ENCODE measurements around the gene MSI2. TPM values are rescaled to one million over a fixed set of nuclear protein-coding genes. Genes with fewer than 3 reads are reported as not detected.

The MSI2 gene
- polyA plus RNA-seq, 3 donors = 86.9 to 111 (median 91.4) TPM

DNA sequence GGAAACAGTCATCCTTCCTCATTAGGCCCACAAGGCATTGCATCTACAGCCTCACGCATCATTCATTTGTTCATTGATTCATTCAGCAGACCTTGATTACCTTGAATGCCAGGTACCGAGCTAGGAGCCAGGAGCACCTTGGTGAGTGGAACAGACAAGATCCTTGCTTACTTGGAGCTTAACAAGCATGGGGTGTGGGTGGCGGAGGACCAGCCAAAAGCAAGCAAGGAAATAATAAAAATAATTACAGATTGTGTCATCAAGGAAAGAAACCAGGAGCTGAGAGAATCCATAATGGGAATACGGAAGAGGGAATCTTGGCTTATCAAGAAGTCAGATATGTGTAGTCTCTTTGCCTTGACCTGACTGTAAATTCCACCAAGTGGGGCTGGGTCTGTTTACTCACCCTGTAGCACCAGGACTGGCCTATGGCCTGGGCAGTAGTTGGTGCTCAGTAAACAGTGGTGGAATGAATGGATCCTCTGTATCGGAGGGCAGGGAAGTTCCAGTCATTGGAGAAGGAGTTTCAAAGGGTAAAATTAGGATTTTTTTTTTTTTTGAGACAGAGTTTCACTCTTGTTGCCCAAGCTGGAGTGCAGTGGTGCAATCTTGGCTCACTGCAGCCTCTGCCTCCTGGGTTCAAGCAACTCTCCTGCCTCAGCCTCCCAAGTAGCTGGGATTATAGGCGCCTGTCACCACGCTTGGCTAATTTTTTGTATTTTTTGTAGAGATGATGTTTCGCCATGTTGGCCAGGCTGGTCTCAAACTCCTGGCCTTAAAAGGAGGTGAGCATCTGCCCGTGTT is 157.7 kb downstream of the MSI2 start:
- DNase-seq (ENCODE audit: extremely low read depth in 1 of 11, low read depth in 9 of 11, low spot score in 4 of 11) = no peak

DNA sequence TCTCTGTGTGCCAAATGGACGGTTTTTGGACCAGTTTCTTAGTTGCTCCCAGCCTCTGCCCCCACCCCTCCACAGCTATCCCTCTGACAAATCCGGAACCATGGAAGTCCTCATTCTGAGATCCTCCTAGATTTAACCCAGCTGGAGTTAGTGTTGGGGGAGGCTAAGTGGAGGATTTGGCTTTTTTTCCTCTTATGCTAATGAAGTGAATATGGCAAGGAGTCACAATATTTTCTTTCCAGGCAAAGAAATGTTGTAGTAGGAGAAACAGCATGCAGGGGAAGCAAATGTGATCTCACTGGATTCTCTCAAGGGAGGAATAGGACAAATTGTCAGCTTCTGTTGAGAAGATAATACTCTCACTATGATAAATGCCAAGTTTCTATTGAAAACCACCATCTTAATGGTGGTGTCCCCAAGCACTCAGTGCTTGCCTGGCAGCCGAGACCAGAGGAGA is 159.5 kb downstream of the MSI2 start:
- no peak for DNase-seq (ENCODE audit: extremely low read depth in 1 of 11, low read depth in 9 of 11, low spot score in 4 of 11)

DNA sequence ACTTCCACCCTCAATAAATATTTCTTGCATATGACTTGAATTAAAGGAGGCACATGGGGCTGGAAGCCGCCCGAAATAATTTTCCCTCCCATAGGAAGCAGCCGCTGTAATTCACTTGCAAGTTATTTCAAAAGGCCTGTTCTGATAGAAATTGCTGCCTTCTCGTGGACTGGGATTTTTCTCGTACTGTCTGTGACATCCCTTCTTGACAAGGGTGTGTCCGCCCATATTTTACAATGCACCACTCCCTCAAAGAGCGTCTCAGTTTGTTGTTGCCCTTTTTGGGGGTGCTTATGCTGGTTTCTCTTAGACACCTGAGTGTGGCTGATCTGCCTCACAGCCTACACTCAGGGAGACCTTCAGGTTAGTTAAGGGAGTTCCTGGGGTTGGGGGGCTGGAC is 160.0 kb downstream of the MSI2 start:
- DNase-seq (ENCODE audit: extremely low read depth in 1 of 11, low read depth in 9 of 11, low spot score in 4 of 11) = no peak

DNA sequence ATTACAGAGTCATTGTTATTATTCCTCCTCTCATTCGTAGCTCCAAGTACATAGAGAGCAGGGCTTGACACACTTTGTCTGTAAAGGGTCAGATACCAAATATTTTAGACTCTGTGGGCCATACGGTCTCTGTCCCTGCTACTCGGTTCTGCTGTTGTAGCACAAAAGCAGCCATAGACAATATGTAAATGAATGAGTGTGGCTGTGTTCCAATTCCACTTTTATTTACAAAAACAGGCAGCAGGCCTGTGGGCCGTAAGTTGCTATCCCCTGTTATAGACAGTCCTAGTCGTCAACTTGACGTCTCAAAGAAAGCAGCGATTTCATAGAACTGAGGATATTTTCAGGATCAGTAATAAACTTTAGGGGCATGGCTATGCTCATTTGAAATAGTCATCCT is 161.6 kb downstream of the MSI2 start:
- no peak for DNase-seq (ENCODE audit: extremely low read depth in 1 of 11, low read depth in 9 of 11, low spot score in 4 of 11)

DNA sequence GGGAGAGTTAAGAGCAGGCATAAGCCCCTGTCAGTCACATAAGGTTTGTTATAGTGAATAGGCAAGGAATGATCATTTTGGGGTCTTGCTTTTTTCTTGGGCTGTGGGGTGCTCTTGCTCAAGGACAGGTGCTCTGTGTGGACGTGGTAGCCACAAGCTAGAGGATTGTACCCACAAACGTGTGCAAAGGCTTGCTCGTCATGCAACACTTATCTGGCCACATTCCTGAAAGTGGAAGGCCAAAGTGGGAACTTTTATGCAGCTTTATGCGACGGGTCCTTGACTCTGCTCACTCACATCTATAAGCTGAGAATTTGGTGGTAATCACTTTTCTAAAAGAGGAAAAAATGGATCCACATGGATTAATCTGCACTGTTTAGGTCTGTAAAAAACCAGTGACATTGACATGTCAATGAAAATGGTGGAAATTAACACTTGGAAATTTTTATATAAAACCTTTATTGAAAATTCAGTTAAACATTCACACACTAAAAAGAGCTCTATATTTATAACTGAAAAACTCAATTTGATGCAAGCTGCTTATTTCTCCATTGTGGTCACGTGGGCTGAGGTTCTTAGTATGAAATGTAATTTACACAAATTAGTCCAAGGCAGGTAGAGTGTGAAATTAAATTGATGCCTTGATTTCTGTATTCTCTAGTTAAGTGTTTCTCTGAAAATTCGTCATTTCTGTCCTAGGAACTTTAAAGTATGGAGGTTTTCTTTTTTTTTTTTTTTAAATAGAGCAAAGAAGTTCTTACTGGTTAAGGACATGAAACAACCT is 162.3 kb downstream of the MSI2 start:
- no peak for DNase-seq (ENCODE audit: extremely low read depth in 1 of 11, low read depth in 9 of 11, low spot score in 4 of 11)

DNA sequence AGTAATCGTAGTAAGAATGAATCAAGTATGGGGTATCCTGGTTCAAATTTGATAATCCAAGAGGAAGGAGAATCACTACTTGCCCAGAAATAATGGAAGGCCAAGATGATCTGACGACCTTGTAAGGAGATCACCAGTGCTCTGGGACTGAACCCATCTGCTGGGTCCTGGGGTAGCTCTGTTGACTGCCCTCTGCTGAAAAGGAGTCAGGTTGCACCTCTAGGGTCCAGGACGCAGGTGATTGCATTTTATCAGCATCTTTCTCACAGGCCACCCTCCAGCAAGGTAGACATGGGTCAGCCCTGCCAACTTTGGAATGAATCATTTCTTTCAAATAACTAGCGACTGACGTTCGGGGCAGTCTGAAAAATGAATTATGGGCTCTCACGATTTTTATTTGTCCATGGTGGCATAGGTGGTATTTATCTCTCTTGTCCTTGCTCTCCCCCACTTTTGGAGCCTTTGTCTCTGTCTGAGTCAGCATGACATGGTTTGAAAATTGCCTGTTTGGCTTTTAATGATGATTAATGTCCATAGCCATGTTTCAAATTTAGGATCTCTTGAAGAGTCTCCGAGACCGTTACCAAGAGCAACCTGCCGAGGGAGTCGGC is 163.7 kb downstream of the MSI2 start:
- no peak for DNase-seq (ENCODE audit: extremely low read depth in 1 of 11, low read depth in 9 of 11, low spot score in 4 of 11)

DNA sequence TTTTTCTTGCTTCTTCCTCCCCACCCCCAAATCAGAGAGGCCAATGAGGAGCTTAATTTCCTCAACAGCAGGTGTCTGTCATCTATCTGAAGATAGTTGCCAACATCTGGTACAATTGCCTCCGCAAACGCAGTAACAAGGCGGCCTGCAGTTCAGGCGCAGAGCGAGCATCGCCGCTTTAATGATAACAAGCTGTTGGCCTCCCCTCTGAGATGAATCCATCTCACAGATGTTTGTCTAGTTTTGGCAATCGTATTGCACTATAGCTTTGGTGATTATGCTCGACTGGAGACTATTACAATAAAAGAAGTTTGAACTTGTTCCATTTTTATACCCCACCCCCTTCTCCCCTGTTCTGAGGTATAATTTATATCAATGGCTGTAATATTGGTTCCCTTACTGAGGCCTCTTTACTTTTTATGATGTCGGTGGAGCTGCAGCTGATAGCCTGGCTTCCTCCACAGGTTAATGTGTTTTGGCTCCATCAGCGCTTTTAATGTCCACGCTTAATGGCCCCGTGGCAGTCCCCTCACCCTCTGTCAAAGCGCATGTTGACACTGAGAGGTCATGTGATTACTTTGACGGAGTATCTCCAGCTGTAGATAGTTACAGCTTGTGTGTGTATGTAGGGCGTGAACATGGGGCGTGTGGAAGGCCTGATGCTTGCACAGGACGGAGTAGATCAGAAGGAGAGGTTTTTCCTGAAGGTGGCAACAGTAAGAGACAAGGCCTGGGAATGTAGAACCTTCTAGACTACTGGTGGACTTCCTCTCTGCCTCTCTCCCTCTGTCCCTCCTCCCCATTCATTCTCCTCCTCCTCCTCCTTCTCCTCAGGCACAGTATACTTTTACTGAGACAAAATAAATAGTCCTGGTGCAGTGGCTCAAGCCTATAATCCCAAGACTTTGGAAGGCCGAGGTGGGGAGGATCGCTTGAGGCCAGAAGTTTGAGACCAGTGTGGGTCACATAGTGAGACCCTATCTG is 164.7 kb downstream of the MSI2 start:
- peak in 8 of 11 donors; percentile 65 to 86 (median 77) for DNase-seq (ENCODE audit: extremely low read depth in 1 of 11, low read depth in 9 of 11, low spot score in 4 of 11)

DNA sequence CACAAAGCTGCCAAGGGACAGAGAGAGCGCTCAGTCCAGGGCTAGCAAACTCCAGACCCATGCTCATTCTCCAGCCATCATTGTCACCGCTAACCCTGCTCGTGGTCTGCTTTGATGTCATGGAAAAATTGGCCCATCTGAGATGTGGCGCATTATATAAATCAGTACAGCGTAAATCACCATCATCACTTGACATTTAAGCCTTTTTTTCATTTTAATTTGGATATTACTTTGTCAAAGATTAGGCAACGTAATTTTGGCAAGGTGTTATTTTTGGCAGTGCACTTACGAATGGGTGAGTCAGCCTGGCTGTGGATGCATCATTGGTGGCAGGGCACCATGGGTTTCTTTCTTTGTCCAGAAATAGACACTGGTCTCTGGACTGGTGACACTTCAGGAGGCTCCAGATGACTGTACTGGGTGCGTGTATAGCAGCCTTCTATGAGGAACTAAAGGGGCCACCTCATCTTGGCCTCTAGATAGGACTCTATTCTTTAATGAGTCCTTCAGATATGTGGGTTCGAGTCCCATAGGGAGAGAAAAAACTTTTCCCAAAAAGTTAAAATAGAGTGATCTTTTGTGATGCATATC is 166.3 kb downstream of the MSI2 start:
- no peak for DNase-seq (ENCODE audit: extremely low read depth in 1 of 11, low read depth in 9 of 11, low spot score in 4 of 11)

DNA sequence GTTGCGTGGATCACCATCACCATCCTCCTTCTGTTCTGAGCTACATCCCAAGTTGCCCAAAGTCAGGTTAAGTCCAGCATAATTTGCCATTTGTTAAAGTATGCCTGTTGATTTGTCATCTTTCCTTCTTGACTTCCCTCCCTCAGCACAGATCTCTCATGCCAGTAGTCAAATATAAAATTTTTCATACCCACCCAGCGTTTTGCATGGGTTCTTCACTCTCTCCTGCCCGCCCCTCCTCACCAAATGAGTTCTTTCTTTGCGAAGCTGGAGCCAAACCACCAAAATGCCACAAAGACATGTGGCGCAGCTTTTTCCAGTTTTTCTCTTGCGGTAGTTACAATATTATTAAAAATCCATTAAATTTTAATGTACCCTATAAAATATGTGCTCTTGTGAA is 167.2 kb downstream of the MSI2 start:
- DNase-seq (ENCODE audit: extremely low read depth in 1 of 11, low read depth in 9 of 11, low spot score in 4 of 11) = no peak

DNA sequence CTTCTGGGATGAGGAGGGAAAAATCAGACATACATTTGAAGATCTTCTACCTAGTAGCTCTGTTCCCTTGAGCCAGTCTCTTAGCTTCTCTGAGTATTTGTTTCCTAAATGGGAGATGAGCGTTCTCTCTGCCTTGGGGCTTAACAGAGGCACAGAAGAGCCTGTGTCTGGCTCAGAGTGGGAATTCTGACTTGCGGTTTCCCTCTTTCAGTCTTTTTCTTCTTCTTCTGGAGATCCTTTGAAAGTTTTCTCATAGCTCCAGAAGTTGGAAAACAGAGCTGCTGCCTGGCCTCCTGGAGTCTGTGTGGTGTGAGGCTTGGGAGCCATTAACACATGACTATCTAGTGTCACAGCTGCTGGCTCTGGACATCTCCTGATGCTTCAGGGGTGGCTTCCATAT is 167.9 kb downstream of the MSI2 start:
- no peak for DNase-seq (ENCODE audit: extremely low read depth in 1 of 11, low read depth in 9 of 11, low spot score in 4 of 11)

DNA sequence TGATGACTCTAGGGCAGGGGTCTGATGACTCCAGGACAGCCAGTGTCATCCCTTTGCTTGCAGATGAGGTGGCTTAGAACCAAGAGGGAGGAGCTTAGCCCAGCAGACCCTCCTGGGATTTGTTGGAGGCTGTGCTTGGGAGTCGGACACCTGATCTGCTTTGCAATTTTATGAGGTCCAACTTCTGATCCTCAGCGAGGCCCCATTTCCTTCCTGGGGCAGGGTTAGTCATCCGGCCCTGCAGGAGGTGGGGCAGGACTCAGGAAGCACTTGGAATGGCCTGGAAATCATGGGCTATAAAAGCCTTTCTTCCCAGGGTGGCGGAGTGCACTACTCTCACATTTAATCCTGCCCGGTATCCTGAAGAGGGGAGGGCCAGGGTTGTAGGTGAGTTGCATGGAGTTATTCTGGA is 168.5 kb downstream of the MSI2 start:
- DNase-seq (ENCODE audit: extremely low read depth in 1 of 11, low read depth in 9 of 11, low spot score in 4 of 11) = no peak

DNA sequence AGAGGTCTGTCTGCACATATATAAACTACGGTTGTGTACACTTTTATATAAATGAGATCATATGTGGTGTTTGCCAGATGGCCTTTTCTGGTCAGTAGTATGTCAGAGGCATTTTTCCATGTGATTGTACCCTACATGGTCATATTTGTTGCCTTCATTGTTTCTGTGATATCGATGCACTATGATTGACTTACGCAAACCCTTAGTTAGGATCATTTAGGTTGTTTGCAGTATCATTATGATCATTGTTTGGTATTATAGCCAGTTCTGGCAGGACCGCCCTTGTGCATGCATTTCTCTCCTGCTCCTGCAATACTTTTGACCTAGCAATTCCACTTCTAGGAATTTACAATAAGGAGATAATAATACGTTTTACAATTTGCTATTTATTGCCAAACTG is 169.1 kb downstream of the MSI2 start:
- DNase-seq (ENCODE audit: extremely low read depth in 1 of 11, low read depth in 9 of 11, low spot score in 4 of 11) = no peak

DNA sequence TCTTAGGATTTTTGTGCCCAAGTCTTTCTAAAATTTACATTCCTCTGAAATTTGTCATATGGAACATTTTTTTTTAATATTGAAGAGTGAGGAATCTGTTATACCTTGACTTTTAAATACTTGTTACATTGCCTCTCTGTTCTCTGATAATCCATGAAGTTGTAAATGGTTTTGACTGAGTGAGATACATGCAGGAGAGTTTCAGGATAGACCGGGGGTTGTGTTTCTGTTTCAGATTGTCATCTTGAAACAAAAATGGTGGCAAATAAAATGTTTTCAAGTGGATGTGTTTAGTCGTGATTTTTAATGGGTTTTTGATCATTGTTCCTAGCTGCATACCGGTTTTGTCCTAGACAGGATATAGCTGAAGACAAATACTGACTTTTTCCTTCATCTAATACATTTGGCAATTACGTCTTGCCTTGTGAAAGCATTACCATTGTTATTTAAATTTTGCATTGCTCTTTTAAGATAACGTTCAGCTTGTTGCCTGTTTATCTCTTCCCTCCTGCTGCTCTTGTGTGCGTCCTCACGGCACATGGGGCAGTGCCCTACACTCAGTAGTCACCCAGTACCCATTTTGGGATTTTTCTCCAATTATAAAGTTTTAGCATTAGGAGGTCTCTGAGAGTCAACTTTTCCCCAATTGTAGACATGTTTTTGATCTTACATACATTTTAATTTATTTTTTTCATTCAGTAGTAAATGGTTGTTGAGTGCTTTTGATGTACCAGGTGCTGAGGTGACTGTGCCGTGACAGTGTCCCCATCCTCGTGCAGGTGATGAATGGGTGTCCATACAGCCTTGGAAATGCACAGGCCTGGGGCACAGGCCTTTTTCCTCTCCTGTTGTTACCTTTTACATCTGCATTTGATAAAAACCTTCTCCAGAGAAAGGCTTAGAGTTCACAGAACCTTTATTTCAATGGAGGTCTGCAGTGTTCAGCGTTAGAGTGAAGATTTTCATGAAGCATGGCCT is 169.9 kb downstream of the MSI2 start:
- no peak for DNase-seq (ENCODE audit: extremely low read depth in 1 of 11, low read depth in 9 of 11, low spot score in 4 of 11)

DNA sequence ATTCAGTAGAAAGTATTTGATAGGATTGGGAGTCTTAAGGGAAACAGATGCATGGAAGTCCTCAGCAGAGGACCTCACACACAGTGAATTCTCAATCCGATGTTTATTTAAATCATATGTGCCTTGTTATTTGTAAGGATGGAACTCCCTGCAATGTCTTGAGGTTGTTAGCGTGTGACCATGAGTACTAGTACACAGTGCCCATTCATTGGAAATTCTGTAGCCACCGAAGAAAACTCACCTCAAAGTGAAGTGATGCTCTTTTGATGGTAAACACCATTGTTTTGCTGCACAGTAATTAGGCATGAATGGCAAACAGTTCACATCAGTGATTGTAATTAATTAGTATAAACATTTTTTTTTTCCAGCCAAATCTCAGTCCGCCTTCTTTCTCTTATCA is 173.6 kb downstream of the MSI2 start:
- no peak for DNase-seq (ENCODE audit: extremely low read depth in 1 of 11, low read depth in 9 of 11, low spot score in 4 of 11)

DNA sequence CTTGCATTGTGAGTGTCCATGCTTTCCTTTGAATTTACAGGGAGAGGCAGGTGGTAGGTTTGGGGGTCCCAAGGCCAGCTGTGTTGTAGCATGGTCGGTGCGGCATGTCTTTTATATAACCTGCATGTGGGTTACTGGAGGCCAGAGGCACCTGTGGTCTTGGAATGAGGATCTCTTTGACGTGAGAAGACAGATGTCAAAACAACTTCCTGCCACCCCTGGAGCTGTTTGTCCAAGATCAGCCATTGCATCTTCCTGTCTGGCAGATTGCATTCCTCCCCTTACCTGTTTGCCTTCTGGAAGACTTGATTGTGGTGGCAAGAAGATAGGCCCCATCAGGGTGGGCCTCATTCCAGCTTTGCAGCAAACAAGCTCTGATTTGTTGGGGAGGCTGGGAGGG is 175.1 kb downstream of the MSI2 start:
- DNase-seq (ENCODE audit: extremely low read depth in 1 of 11, low read depth in 9 of 11, low spot score in 4 of 11) = no peak

DNA sequence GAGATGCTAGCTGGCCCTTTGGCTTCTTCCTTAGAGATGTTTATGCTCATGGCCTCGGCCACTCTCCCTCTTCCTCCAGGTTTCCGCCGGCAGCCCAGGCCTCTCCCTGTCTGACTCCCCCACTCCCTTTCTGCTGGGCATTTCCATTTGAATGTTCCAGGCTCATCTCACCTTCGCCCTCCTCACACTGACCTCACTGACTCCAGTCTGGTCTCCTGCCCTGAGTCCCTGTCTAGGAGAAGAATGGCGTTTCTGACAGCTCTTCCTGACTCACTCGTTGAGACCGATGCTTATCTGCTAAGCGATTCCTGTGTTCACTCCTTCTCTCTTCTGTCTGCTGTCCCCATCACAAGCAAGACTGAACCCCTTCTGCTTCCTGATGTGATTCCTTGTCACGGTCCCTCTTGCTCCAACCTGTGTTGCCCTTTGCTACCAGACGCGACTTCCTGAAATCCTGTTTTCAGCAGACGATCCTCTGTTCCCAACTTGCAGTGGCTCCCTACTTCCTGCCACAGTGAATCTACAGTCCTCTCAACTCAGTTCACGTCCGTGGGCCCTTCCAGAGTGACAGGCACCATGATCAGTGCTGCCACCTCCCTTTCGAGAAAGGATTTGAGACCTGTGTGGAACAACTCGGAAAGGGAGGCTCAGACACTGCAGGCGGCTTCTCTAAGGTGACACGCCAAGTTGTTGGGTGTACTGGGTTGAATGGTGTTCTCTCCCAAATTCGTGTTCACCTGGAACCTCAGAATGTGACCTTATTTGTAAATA is 176.4 kb downstream of the MSI2 start:
- DNase-seq (ENCODE audit: extremely low read depth in 1 of 11, low read depth in 9 of 11, low spot score in 4 of 11) = no peak

DNA sequence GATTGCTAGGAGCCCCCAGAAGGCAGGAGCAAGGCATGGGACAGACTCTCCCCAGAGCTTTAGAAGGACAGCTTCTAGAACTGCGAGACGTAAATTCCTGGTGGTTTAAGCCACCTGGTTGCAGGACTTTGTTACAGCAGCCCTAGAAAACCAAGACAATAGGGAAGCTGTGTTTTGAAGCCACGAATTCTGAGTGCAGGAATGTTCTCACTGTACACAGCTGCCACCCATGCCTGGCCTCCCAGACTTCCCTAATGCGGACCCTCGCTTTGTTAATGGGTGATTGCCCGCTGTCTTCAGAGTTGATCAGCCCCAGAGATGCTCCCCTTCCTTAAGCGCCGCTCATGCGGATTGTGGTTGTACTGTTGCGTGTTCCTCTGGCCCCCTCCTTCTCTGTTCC is 177.1 kb downstream of the MSI2 start:
- DNase-seq (ENCODE audit: extremely low read depth in 1 of 11, low read depth in 9 of 11, low spot score in 4 of 11) = no peak

Data from renal cortex interstitium (tissue), 11 donors.